ENCODE data around the gene IRF4. TPM values are rescaled to one million over a fixed set of nuclear protein-coding genes. Genes with fewer than 3 reads are reported as not detected.

IRF4 gene
- total and polyA plus RNA-seq, 2 donors (not counting 3 experiments of a cell fraction or from before 2014, with no cell fraction given): not detected

GRCh38 chr6:362231-362923 lies 29.2 kb upstream of the IRF4 start:
- FAIRE-seq (no peak), DNase-seq (ENCODE audit: low read depth, low spot score) (no peak)
- Histone ChIP-seq H3K27me3 (ENCODE audit: control insufficient read depth in 2 of 2, insufficient read depth in 2 of 2, low read length in 2 of 2) (no peaks in the 10 kb centered on the region), H2AFZ (ENCODE audit: low read depth, low read length) (no peak overlapping the region), H3K4me2 (ENCODE audit: insufficient read depth, low read length) (no peak overlapping the region), H3K9me1 (replicated peaks; ENCODE audit: control insufficient read depth, extremely low read depth, insufficient read depth, low read length) (no peaks in the 10 kb centered on the region), H4K20me1 (replicated peaks; ENCODE audit: control insufficient read depth, extremely low read depth, insufficient read depth, low read length) (no peaks in the 10 kb centered on the region), H3K9ac (replicated peaks; ENCODE audit: extremely low read depth, insufficient read depth, low read length) (no peak overlapping the region), H3K4me1 (ENCODE audit: control insufficient read depth, extremely low read depth, insufficient read depth, low read length) (no peaks in the 10 kb centered on the region), H3K79me2 (ENCODE audit: control insufficient read depth, insufficient read depth, low read length) (no peaks in the 10 kb centered on the region), H3K4me3 (replicated peaks in 1 of 3; ENCODE audit: insufficient read depth in 1 of 3, low read depth in 1 of 3, low read length in 3 of 3) (no peak overlapping the region), H3K27ac (ENCODE audit: insufficient read depth, low read depth, low read length) (no peak overlapping the region), H3K9me3 (replicated peaks; ENCODE audit: control insufficient read depth, insufficient read depth, low read length) (peaks cover 7% of the 10 kb centered on the region), H3K36me3 (ENCODE audit: control insufficient read depth in 2 of 2, extremely low read depth in 1 of 2, insufficient read depth in 2 of 2, low read length in 2 of 2) (no peaks in the 10 kb centered on the region)
- dilution Hi-C loops (cut with MboI; ENCODE audit: extremely low pct_ligation_motif_present, low sequenced_read_pairs): no loop called here
- ChIA-PET CTCF (no interaction called here), POLR2A (no interaction called here)
- TF ChIP-seq MYC (IDR thresholded peaks at IDR 0.05; ENCODE audit: low read depth, low read length) (no peak), GATA2 (IDR thresholded peaks at IDR 0.05; ENCODE audit: insufficient read depth, insufficient read length, low read depth, low read length) (no peak), CTCF (IDR thresholded peaks at IDR 0.05; ENCODE audit: extremely low read depth in 1 of 2, insufficient read depth in 1 of 2, low read depth in 1 of 2, low read length in 2 of 2) (no peak), POLR2A (IDR thresholded peaks at IDR 0.05; ENCODE audit: low read depth, low read length) (no peak)
- TF ChIP-seq, protein P1, sequence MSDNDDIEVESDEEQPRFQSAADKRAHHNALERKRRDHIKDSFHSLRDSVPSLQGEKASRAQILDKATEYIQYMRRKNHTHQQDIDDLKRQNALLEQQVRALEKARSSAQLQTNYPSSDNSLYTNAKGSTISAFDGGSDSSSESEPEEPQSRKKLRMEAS (IDR thresholded peaks at IDR 0.05; ENCODE audit: insufficient read depth, insufficient read length): no peak
- intact Hi-C loops (cut with micrococcal nuclease): no loop called here
- no TSS peak for BruUV-seq (replicated peaks)

- no peaks in the 10 kb centered on the region for H3K4me1 ChIP-seq (ENCODE audit: control insufficient read depth, extremely low read depth, insufficient read depth, low read length)
- H4K20me1 ChIP-seq (replicated peaks; ENCODE audit: control insufficient read depth, extremely low read depth, insufficient read depth, low read length): no peaks in the 10 kb centered on the region
- H3K4me2 ChIP-seq (ENCODE audit: insufficient read depth, low read length): no peak overlapping the region
- no peaks in the 10 kb centered on the region for H3K9me1 ChIP-seq (replicated peaks; ENCODE audit: control insufficient read depth, extremely low read depth, insufficient read depth, low read length)
- no peak overlapping the region for H2AFZ ChIP-seq (ENCODE audit: low read depth, low read length)
- H3K79me2 ChIP-seq (ENCODE audit: control insufficient read depth, insufficient read depth, low read length): no peaks in the 10 kb centered on the region
- H3K9me3 ChIP-seq (replicated peaks; ENCODE audit: control insufficient read depth, insufficient read depth, low read length): peaks cover 8% of the 10 kb centered on the region
- TF ChIP-seq, protein P1 (IDR thresholded peaks at IDR 0.05; ENCODE audit: insufficient read depth, insufficient read length): no peak
- TF ChIP-seq EZH2 (IDR thresholded peaks at IDR 0.05; ENCODE audit: borderline replicate concordance, low read depth, low read length, severe bottlenecking): no peak
- TF ChIP-seq JUN (IDR thresholded peaks at IDR 0.05; ENCODE audit: borderline replicate concordance, insufficient read depth, insufficient read length, low read depth): no peak
- FAIRE-seq: no peak
- dilution Hi-C loops (cut with MboI; ENCODE audit: extremely low pct_ligation_motif_present, low sequenced_read_pairs): no loop called here
- no peak overlapping the region for H3K4me3 ChIP-seq (replicated peaks in 1 of 3; ENCODE audit: insufficient read depth in 1 of 3, low read depth in 1 of 3, low read length in 3 of 3)
- BruUV-seq (replicated peaks): no TSS peak
- H3K9ac ChIP-seq (replicated peaks; ENCODE audit: extremely low read depth, insufficient read depth, low read length): no peak overlapping the region
- H3K36me3 ChIP-seq (ENCODE audit: control insufficient read depth in 2 of 2, extremely low read depth in 1 of 2, insufficient read depth in 2 of 2, low read length in 2 of 2): no peaks in the 10 kb centered on the region
- DNase-seq (ENCODE audit: low read depth, low spot score): no peak
- H3K27ac ChIP-seq (ENCODE audit: insufficient read depth, low read depth, low read length): no peak overlapping the region
- intact Hi-C loops (cut with micrococcal nuclease): no loop called here
- no peaks in the 10 kb centered on the region for H3K27me3 ChIP-seq (ENCODE audit: control insufficient read depth in 2 of 2, insufficient read depth in 2 of 2, low read length in 2 of 2)
- ChIA-PET POLR2A (no interaction called here), CTCF (no interaction called here)
Measured at GRCh38 chr6:362924-363249, 28.7 kb upstream of the IRF4 start.
